ENCODE measurements around the gene ACTL7A.

ACTL7A gene

GRCh38 chr9:108850293-108850897, 11.7 kb upstream of the ACTL7A start:
- no peak for DNase-seq

GRCh38 chr9:108851138-108851537, 10.9 kb upstream of the ACTL7A start:
- DNase-seq: no peak

- DNase-seq: no peak
Observed at GRCh38 chr9:108852079-108852478, 10.0 kb upstream of the ACTL7A start.

- DNase-seq: no peak
Observed at GRCh38 chr9:108854094-108854493, 8.0 kb upstream of the ACTL7A start.

GRCh38 chr9:108854641-108855528, 7.2 kb upstream of the ACTL7A start:
- DNase-seq: peak in 1 of 51 donors; percentile 9

- DNase-seq: no peak
Observed at GRCh38 chr9:108855529-108855886, 6.6 kb upstream of the ACTL7A start.

- no peak for DNase-seq
Observed at GRCh38 chr9:108855888-108856287, 6.2 kb upstream of the ACTL7A start, which contains the start of gene ACTL7B. Gene ACTL7B, minus strand, starts transcription at chr9:108855986. Its CDS starts 56 bp downstream, at chr9:108855930.

GRCh38 chr9:108857572-108857971, 4.5 kb upstream of the ACTL7A start:
- DNase-seq: no peak

- no peak for DNase-seq
Observed at GRCh38 chr9:108859459-108860114, 2.5 kb upstream of the ACTL7A start.

GRCh38 chr9:108860354-108860753, 1.7 kb upstream of the ACTL7A start:
- DNase-seq: no peak

- DNase-seq: no peak
Observed at GRCh38 chr9:108860764-108861163, 1.3 kb upstream of the ACTL7A start.

- DNase-seq: no peak
Observed at GRCh38 chr9:108861464-108861863, 602 bp upstream of the ACTL7A start.

GRCh38 chr9:108863891-108864290, 1.8 kb downstream of the ACTL7A start:
- no peak for DNase-seq

- DNase-seq: no peak
Observed at GRCh38 chr9:108864446-108864845, 2.4 kb downstream of the ACTL7A start.

- no peak for DNase-seq
Observed at GRCh38 chr9:108865037-108865436, 3.0 kb downstream of the ACTL7A start.

GRCh38 chr9:108866001-108866420, 3.9 kb downstream of the ACTL7A start:
- DNase-seq: no peak

- no peak for DNase-seq
Observed at GRCh38 chr9:108867116-108867515, 5.0 kb downstream of the ACTL7A start.

- no peak for DNase-seq
Observed at GRCh38 chr9:108867829-108868228, 5.8 kb downstream of the ACTL7A start.

- DNase-seq: no peak
Observed at GRCh38 chr9:108869092-108869725, 7.1 kb downstream of the ACTL7A start.

- no peak for DNase-seq
Observed at GRCh38 chr9:108874058-108874788, 12.2 kb downstream of the ACTL7A start.

- DNase-seq: no peak
Observed at GRCh38 chr9:108876425-108876824, 14.4 kb downstream of the ACTL7A start.

Data from hypothalamus (tissue), 51 donors.